Activated T-cell treated with anti-CD3 and anti-CD28 coated beads, Interleukin-2, amount 50 U/mL, for 48 hours (primary cell): ENCODE measurements around the gene PHF3.
A peak's percentile ranks its signal among the peaks of the same experiment; 100 is the strongest.

Experiments used
- DNase-seq, 2 experiments: peaks; one replicate each; pipeline ENCODE4 v3.0.0-alpha.2; 2020

PHF3 gene

GRCh38 chr6:63635588-63636517, at the start of gene PHF3:
PHF3 (plus strand) TSS chr6:63635802; CDS start chr6:63646552, 10,750 bp downstream.
- peak; percentile 87 to 92 for DNase-seq

DNA sequence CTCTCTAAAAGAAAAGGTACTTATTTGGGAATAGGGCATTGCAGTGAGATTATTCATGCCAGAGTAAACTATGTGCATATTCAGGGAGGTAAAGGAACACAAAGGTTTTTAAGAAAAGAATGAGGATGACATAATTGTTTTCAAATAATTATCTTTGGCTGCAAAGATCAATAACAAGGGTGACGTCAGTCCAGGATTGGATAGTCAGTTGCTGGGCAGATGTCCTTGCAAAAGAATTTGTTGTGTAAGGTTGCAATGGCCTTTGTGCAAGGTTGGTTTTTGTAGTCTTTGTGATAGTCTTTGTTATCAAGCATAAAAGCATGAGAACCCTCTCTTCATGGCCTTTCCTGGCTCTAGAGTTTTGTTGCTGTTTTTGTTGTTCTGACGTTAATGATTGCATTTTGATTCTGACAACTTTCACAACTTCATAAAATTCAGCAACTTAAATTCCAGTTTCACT, 45.6 kb upstream of the PHF3 start:
- no peak for DNase-seq

GRCh38 chr6:63592886-63593285, 42.7 kb upstream of the PHF3 start:
- DNase-seq = no peak

GRCh38 chr6:63597141-63598048, 38.2 kb upstream of the PHF3 start:
- no peak for DNase-seq

DNA sequence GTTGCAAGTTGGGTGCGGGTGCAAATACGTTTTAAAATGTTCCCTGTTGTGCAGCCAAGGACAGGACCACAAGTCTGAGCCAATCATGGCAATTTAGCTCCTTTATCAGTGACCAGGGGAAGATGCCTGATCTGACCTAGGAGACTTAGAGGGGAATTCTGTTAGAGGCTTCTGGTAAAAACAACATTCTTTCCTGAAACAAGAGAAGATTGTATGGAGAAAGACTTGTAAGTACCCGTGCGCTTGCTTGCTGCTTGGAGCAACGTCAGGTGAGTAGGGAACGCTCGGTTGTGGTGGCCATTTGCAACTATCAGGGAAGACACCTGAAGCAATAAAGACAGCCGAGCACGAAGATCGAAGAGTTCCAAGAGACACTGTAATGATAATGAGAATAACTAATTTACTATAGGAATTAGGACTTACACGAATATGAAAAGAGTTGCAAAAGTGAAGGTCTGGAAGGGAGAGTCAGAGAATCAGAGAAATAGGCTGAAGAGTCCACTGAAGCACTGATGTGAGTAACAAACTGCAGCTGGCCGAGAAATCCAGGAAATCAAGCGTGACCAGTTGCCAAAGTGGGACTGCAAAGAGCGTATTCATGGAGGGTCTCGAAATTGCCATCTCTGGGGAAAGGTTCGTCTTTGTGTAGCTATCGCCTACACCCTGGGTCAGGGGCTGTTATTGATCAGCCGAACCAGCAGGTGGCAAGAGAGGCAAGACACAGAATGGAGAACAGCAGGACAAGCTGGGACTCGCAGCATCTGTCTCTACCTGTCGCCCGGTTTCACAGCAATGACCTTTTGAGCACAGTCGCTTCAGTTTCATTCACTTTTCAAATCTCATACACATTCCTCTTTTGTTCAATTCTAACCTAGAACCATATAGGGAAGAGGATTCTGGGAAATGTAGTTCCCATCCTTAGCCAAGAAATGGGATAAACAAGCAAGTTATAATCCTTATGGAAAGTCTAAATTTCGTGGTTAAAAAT, 37.3 kb upstream of the PHF3 start:
- DNase-seq = peak; percentile 77 to 81

- no peak for DNase-seq
Measured at GRCh38 chr6:63599243-63599642, 36.4 kb upstream of the PHF3 start.

GRCh38 chr6:63600136-63600535, 35.5 kb upstream of the PHF3 start:
- DNase-seq = no peak

GRCh38 chr6:63609231-63609630, 26.4 kb upstream of the PHF3 start:
- DNase-seq = no peak

DNA sequence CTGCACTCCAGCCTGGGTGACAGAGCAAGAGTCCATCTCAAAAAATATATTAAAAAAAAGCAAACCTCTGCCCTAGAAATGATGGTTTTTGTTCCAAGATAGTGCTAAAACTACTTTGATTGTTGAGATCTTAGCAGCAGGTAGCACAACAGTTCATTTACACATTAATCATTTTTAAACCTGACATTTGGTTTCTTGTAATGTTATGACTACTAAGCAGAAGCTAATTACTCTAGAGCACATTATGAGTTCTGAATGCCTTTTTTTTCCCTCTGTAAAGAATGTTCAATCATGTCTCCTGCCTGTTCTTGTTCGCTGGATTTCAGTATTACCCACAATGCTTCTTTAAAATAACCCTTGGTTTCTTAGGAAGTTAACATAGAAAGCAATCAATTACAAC, 24.7 kb upstream of the PHF3 start:
- no peak for DNase-seq

- no peak for DNase-seq
Measured at GRCh38 chr6:63611560-63611959, 24.0 kb upstream of the PHF3 start.

DNA sequence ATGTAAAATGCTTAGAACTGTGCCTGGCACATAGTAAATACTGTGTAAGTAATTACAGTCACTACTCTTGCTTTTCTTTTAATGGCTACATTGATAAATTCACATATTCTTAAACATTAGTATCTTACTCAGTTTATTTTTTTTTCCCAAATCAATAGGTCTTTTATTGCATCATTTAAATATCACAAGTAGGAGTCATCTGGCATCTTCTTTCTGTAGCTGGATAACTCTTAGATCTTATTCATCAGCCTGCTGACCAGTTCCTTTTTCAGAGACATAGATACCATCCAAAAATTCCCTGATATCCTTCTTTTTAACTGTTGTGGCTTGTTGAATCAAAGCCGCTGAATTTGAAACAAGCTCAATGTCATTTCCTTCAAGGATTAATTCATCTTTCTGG, 20.0 kb upstream of the PHF3 start:
- no peak for DNase-seq

DNA sequence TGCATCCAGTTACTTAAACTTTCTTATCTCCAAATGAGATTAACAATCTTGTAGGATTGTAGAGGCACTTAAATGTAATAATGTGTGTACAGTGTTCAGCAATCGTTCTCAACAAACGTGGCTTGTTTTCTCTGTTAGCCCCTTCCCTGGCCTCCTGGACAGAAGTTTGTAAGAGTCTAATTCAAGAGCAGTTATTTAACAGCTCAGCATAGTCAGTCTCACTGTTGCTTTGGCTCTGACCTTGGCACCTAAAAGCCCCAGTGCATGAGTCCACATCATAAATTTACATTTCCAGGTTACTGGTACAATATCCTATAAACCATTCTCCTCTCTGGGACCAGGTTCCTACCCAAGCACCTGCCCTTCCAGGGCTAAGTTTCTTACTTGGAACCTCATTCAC, 11.5 kb upstream of the PHF3 start:
- no peak for DNase-seq

- DNase-seq = no peak
Measured at GRCh38 chr6:63630466-63630865, 5.1 kb upstream of the PHF3 start.

GRCh38 chr6:63634630-63635029, 972 bp upstream of the PHF3 start:
- no peak for DNase-seq

DNA sequence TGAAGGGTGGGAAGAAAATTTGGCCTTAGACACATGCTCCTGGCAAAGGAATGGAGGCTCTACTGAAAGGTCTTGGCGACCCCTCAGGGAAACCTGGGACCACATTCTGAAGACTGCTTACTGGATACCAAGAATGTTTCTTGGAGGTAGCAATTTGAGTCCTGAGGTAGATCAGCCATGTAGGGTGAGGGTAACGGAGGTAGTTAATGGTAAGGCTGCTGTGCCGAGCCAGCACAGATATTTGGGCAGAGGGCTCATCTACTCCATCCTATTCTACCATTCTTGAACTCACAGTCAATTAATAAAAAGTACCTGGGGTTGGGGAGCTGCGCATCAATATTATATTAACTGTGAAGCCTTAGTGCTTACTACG, 401 bp upstream of the PHF3 start:
- DNase-seq = peak in 1 of 2 experiments; percentile 26

DNA sequence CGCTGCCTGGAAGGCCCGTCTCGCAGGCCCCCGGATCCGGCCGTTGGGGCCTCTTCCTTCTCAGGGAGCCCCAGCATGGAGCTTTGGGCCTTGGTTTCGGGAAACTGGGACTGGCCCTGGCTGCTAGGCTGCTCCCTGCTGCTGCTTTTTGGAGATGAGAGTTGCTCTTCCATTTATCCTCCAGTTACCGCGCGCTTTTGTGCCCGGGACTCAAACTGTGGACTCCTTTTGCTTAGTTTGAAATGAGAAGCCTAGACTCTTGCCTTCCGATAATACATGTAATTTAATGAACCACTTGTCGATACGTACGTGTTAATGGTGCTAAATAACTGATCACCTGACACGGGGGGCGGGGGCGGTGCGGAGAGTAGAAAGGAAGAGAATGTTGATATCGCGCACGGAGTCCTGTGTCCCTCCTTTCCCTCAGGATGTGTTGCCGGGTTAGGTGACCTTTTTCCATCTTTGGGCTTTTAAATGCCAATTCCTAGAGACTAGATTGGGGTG, 968 bp downstream of the PHF3 start:
- DNase-seq = peak; percentile 69 to 70

DNA sequence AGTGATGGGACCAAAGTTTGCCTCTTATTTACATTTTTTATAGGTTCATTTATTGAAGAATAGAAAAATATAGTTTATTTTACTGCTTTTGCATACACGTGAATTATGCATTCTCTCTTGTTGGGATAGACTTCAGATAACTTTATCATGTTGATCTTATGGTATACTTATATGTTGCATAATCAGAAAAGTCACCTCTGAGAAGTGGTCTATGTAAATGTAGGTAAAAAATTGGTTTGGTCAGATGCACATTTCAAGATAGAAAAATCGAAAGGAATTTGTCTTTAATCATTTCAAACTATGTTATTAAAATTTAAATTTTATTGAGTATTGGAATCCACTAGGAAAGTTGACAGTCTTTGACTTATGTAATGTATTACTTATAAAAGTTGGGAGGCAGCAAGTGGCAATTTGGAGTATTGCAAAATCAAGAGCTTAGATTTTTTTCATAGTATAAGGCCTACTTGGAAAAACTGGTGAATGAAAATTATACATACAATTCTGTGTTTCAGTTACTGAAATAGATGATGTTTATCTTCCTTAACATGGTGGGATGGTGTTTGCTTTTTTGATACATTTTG, 2.4 kb downstream of the PHF3 start:
- no peak for DNase-seq

DNA sequence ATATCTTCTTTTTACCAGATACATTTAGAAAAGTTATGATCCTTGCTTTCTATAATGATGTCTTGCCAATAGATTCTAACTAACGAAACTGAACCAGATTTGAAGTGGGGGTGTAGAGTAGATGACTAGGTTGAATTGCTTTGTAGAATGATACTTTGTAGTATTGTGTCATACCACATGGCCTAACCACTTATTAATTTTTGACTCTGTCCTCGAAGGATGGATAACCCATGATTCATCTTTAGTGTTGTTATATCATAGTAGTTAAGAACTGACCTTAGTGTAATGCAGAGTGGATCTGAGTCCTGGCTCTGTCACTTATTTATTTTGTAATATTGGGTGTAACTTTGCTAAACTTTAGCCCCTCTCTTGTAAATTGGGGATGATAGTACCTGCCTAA, 4.5 kb downstream of the PHF3 start:
- no peak for DNase-seq

GRCh38 chr6:63643862-63644261, 8.3 kb downstream of the PHF3 start:
- DNase-seq = no peak

- DNase-seq = no peak
Measured at GRCh38 chr6:63644668-63645326, 9.2 kb downstream of the PHF3 start.

GRCh38 chr6:63649269-63649668, 13.7 kb downstream of the PHF3 start:
- no peak for DNase-seq
